Upper lobe of left lung (tissue), 4 donors: Measurements from ENCODE around the gene STX1B.

ENCODE experiments used
- CTCF ChIP-seq, 6 experiments: fragments of 450-650 bp in 4 of 6; fragments of 200-600 bp in 2 of 6; sonication (generic) in 2 of 6; IDR thresholded peaks; one replicate each; pipeline ENCODE4 v1.5.1; 2016 to 2019; ENCODE audit warnings: antibody characterized with exemption in 6 of 6
- EP300 ChIP-seq, 4 donors: sonication (generic); formaldehyde crosslinking; IDR thresholded peaks; one replicate each; pipeline ENCODE4 v1.5.1; 2017; ENCODE audit warnings: antibody characterized with exemption in 4 of 4, control low read depth in 2 of 4
- POLR2A ChIP-seq, 4 donors: fragments of 450-650 bp; IDR thresholded peaks; one replicate each; pipeline ENCODE4 v1.5.1; 2016 to 2017; ENCODE audit warnings: antibody characterized with exemption in 4 of 4, mild to moderate bottlenecking in 2 of 4
- POLR2AphosphoS5 ChIP-seq, 2 donors: sonication (generic); formaldehyde crosslinking; IDR thresholded peaks; one replicate each; pipeline ENCODE4 v1.5.1; 2017; ENCODE audit warnings: antibody characterized with exemption in 2 of 2

DNA sequence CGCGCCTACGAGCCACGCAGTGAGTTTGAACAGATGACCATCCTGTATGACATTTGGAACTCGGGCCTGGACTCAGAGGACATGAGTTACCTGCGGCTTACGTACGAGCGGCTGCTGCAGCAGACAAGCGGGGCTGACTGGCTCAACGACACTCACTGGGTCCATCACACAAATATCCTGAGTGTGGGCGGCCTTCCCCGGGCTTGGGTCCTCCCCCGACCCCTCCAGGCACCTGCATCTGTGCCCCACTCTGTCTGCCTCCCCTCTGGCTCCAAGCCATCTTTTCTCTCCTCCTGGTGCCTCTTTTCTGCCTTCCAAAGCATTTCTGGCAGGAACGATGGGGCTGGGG, 30.4 kb downstream of the STX1B start:
- TF ChIP-seq CTCF (IDR thresholded peaks at IDR 0.05): no peak
- no peak for TF ChIP-seq POLR2A (IDR thresholded peaks at IDR 0.05)
- TF ChIP-seq POLR2AphosphoS5 (IDR thresholded peaks at IDR 0.05): no peak
- no peak for TF ChIP-seq EP300 (IDR thresholded peaks at IDR 0.05)
